H1 (cell line): Measurements from ENCODE around the gene RAPGEF5. TPM values are rescaled to one million over a fixed set of nuclear protein-coding genes. Genes with fewer than 3 reads are reported as not detected.

ENCODE experiments used
- CTCF ChIA-PET: fragments of 300-600 bp; sonication (Branson Sonifier 250); formaldehyde crosslinking; loops from one replicate; lab custom pipeline; 2021; ENCODE audit not compliant: partially characterized antibody; lab: Charles Lee
- POLR2A ChIA-PET: fragments of 300-600 bp; sonication (Branson Sonifier 250); formaldehyde crosslinking; loops from one replicate; lab custom pipeline; 2021; ENCODE audit warnings: inconsistent platforms; ENCODE audit not compliant: partially characterized antibody; lab: Charles Lee
- DNase-seq, 2 experiments: peaks; one replicate each; pipeline versions ENCODE4 v3.0.0 to v3.0.0-alpha.2; 2010 to 2022; ENCODE audit warnings: low spot score in 2 of 2, low read depth in 1 of 2, mixed read lengths in 1 of 2
- FAIRE-seq: peaks from 2 replicates; lab custom pipeline; 2011; peaks lifted over from hg19 to GRCh38; lab: Jason Lieb, UNC
- H2AFZ ChIP-seq: 2 replicates; pipeline ENCODE4 v1.8.1; 2012; ENCODE audit warnings: low read length, inconsistent platforms
- H2AK5ac ChIP-seq: 2 replicates; pipeline ENCODE4 v1.6.1; 2013; ENCODE audit warnings: low read depth, low read length
- H2BK120ac ChIP-seq: replicated peaks from 2 replicates; pipeline ENCODE3; 2013; ENCODE audit warnings: low read depth, low read length, inconsistent platforms
- H2BK12ac ChIP-seq: 2 replicates; pipeline ENCODE4 v1.6.1; 2013; ENCODE audit warnings: low read depth, low read length
- H2BK15ac ChIP-seq: 2 replicates; pipeline ENCODE4 v1.6.1; 2013; ENCODE audit warnings: low read length
- H2BK20ac ChIP-seq: 2 replicates; pipeline ENCODE4 v1.6.1; 2013; ENCODE audit warnings: low read length
- H2BK5ac ChIP-seq: 2 replicates; pipeline ENCODE4 v1.6.1; 2013; ENCODE audit warnings: low read depth, low read length
- H3K14ac ChIP-seq: 2 replicates; pipeline ENCODE4 v1.6.1; 2013; ENCODE audit warnings: inconsistent platforms; ENCODE audit not compliant: insufficient read length
- H3K18ac ChIP-seq: 2 replicates; pipeline ENCODE4 v1.6.1; 2013; ENCODE audit warnings: low read length; ENCODE audit errors: extremely low read depth
- H3K23ac ChIP-seq: 2 replicates; pipeline ENCODE4 v1.6.1; 2013; ENCODE audit warnings: inconsistent platforms; ENCODE audit not compliant: insufficient read length
- H3K23me2 ChIP-seq: 2 replicates; pipeline ENCODE4 v1.6.1; 2013; ENCODE audit warnings: low read depth, low read length
- H3K27ac ChIP-seq: 2 replicates; pipeline ENCODE4 v1.6.1; 2011; ENCODE audit warnings: low read depth, low read length, inconsistent platforms
- H3K27me3 ChIP-seq, 4 experiments: replicated peaks in 1 of 4; 1 replicate in 1 of 4; 2 replicates in 3 of 4; pipeline versions ENCODE4 v1.6.1 to v1.8.1; 2011 to 2013; ENCODE audit warnings: low read length in 3 of 4, mild to moderate bottlenecking in 3 of 4, inconsistent platforms in 2 of 4, mixed read lengths in 2 of 4, moderate library complexity in 1 of 4; ENCODE audit not compliant: control insufficient read depth in 3 of 4, insufficient read depth in 3 of 4; ENCODE audit errors: extremely low read depth in 1 of 4
- H3K36me3 ChIP-seq, 4 experiments: 2 replicates each; pipeline versions ENCODE4 v1.6.1 to v1.8.1; 2011 to 2013; ENCODE audit warnings: mild to moderate bottlenecking in 4 of 4, low read length in 3 of 4, moderate library complexity in 2 of 4, control low read depth in 1 of 4, inconsistent platforms in 1 of 4; ENCODE audit not compliant: insufficient read depth in 4 of 4, control insufficient read depth in 2 of 4
- H3K4ac ChIP-seq: replicated peaks from 2 replicates; pipeline ENCODE3; 2013; ENCODE audit warnings: low read length, low read depth, mixed read lengths, inconsistent platforms; ENCODE audit not compliant: insufficient read length
- H3K4me1 ChIP-seq, 4 experiments: replicated peaks in 1 of 4; 1 replicate in 1 of 4; 2 replicates in 3 of 4; pipeline versions ENCODE4 v1.6.1 to v1.8.1; 2011 to 2013; ENCODE audit warnings: low read length in 3 of 4, inconsistent platforms in 2 of 4, mixed read lengths in 1 of 4; ENCODE audit not compliant: insufficient read depth in 4 of 4, control insufficient read depth in 3 of 4
- H3K4me2 ChIP-seq, 2 experiments: 2 replicates each; pipeline versions ENCODE4 v1.6.1 to v1.8.1; 2011 to 2013; ENCODE audit warnings: low read depth in 2 of 2, low read length in 2 of 2, control low read depth in 1 of 2, inconsistent platforms in 1 of 2, mild to moderate bottlenecking in 1 of 2; ENCODE audit not compliant: insufficient read depth in 1 of 2
- H3K4me3 ChIP-seq, 4 experiments: fragments of 200-600, 300-600 bp in 1 of 4; sonication (generic), shearing (Covaris generic), sonication (Bioruptor Twin) in 1 of 4; 2 replicates each; pipeline versions ENCODE4 v1.5.1 to v1.8.1; 2011 to 2016; ENCODE audit warnings: low read length in 4 of 4, low read depth in 3 of 4, control low read depth in 2 of 4, inconsistent platforms in 2 of 4, mild to moderate bottlenecking in 2 of 4, mixed read lengths in 1 of 4, moderate library complexity in 1 of 4; ENCODE audit not compliant: insufficient read depth in 2 of 4; ENCODE audit errors: extremely low read depth in 1 of 4
- H3K56ac ChIP-seq: replicated peaks from 2 replicates; pipeline ENCODE3; 2013; ENCODE audit warnings: low read depth, mild to moderate bottlenecking, mixed read lengths, low read length, inconsistent platforms; ENCODE audit not compliant: insufficient read length
- H3K79me1 ChIP-seq: 2 replicates; pipeline ENCODE4 v1.6.1; 2013; ENCODE audit warnings: low read depth, low read length, control low read depth
- H3K79me2 ChIP-seq, 2 experiments: 2 replicates each; pipeline versions ENCODE4 v1.6.1 to v1.8.1; 2012 to 2013; ENCODE audit warnings: low read length in 2 of 2, mild to moderate bottlenecking in 2 of 2, inconsistent platforms in 1 of 2; ENCODE audit not compliant: insufficient read depth in 2 of 2, control insufficient read depth in 1 of 2
- H3K9ac ChIP-seq, 4 experiments: replicated peaks in 1 of 4; 1 replicate in 1 of 4; 2 replicates in 3 of 4; pipeline versions ENCODE4 v1.6.1 to v1.8.1; 2011 to 2013; ENCODE audit warnings: low read depth in 3 of 4, low read length in 3 of 4, control low read depth in 2 of 4, mild to moderate bottlenecking in 2 of 4, moderate library complexity in 2 of 4, inconsistent platforms in 1 of 4; ENCODE audit errors: extremely low read depth in 1 of 4
- H3K9me3 ChIP-seq, 2 experiments: 2 replicates each; pipeline versions ENCODE4 v1.6.1 to v1.8.1; 2012 to 2013; ENCODE audit warnings: mild to moderate bottlenecking in 2 of 2, moderate library complexity in 2 of 2, control low read depth in 1 of 2, inconsistent platforms in 1 of 2, low read depth in 1 of 2, low read length in 1 of 2, mixed read lengths in 1 of 2; ENCODE audit not compliant: insufficient read depth in 2 of 2
- H4K20me1 ChIP-seq, 2 experiments: replicated peaks in 1 of 2; 2 replicates each; pipeline versions ENCODE3 to v1.8.1; 2011 to 2013; ENCODE audit warnings: inconsistent platforms in 2 of 2, low read length in 2 of 2, mild to moderate bottlenecking in 1 of 2; ENCODE audit not compliant: insufficient read depth in 2 of 2, control insufficient read depth in 1 of 2
- H4K5ac ChIP-seq: 2 replicates; pipeline ENCODE4 v1.6.1; 2013; ENCODE audit warnings: low read length, low read depth, mixed read lengths, inconsistent platforms; ENCODE audit not compliant: insufficient read length
- H4K8ac ChIP-seq: 2 replicates; pipeline ENCODE4 v1.8.0; 2013; ENCODE audit warnings: mild to moderate bottlenecking, moderate library complexity, low read length, inconsistent platforms; ENCODE audit not compliant: insufficient read depth; ENCODE audit errors: extremely low read depth
- H4K91ac ChIP-seq: replicated peaks from 2 replicates; pipeline ENCODE3; 2013; ENCODE audit warnings: low read length, mixed read lengths, inconsistent platforms; ENCODE audit not compliant: insufficient read length
- EP300 ChIP-seq, 2 experiments: IDR thresholded peaks; 1 replicate in 1 of 2; 2 replicates in 1 of 2; pipeline ENCODE4 v1.6.1; 2011 to 2012; ENCODE audit warnings: low read depth in 2 of 2, low read length in 2 of 2, mild to moderate bottlenecking in 2 of 2, borderline replicate concordance in 1 of 2, inconsistent platforms in 1 of 2, moderate library complexity in 1 of 2
- JUN ChIP-seq: IDR thresholded peaks from 2 replicates; pipeline ENCODE4 v1.6.1; 2011; ENCODE audit warnings: low read depth, mild to moderate bottlenecking, improper control_type of control experiment, low read length
- KDM1A ChIP-seq: fragments of 200-600, 300-600 bp; sonication (generic); IDR thresholded peaks from 2 replicates; pipeline ENCODE4 v1.7.1; 2016; ENCODE audit warnings: mild to moderate bottlenecking, low read length, borderline replicate concordance
- KDM4A ChIP-seq: IDR thresholded peaks from one replicate; pipeline ENCODE4 v1.7.1; 2012; ENCODE audit warnings: low read depth, mild to moderate bottlenecking, moderate library complexity, low read length, inconsistent platforms; ENCODE audit not compliant: severe bottlenecking
- POU5F1 ChIP-seq: IDR thresholded peaks from 2 replicates; pipeline ENCODE4 v1.6.1; 2011; ENCODE audit warnings: low read depth, mild to moderate bottlenecking, low read length, moderate library complexity
- RBBP5 ChIP-seq: IDR thresholded peaks from 2 replicates; pipeline ENCODE4 v1.7.1; 2012; ENCODE audit warnings: low read depth, mild to moderate bottlenecking, inconsistent platforms, low read length, moderate library complexity, borderline replicate concordance
- SIX5 ChIP-seq: IDR thresholded peaks from 2 replicates; pipeline ENCODE4 v1.6.1; 2011; ENCODE audit warnings: mild to moderate bottlenecking, low read depth, low read length
- TAF7 ChIP-seq: optimal IDR thresholded peaks from 2 replicates; pipeline ENCODE3; 2011; ENCODE audit warnings: low read depth, mild to moderate bottlenecking, inconsistent platforms, low read length, moderate library complexity, borderline replicate concordance
- WGBS, 2 experiments: shearing (Covaris generic) in 1 of 2; methylation state at CpG; one replicate each; pipeline versions ENCODE4 v1.1.6 to v1.1.7; 2013 to 2015; ENCODE audit warnings: low lambda C conversion rate in 2 of 2, mixed read lengths in 2 of 2, inconsistent platforms in 1 of 2, low coverage in 1 of 2, missing lambda C conversion rate in 1 of 2; ENCODE audit not compliant: insufficient replicate concordance in 2 of 2, insufficient coverage in 1 of 2, insufficient read length in 1 of 2; ENCODE audit errors: extremely low coverage in 1 of 2, missing lambda C conversion rate in 1 of 2; 5-methylcytosine and 5-hydroxymethylcytosine counted together
- polyA plus RNA-seq, 7 experiments: library from polyadenylated mRNA; depleted of rRNA in 3 of 7; stranded (reverse) in 5 of 7; unstranded in 2 of 7; fragments of >200 nt in 5 of 7; fragments of 200-250 nt in 2 of 7; gene quantifications; 1 replicate in 5 of 7; 2 replicates in 1 of 7; 4 replicates in 1 of 7; pipeline versions ENCODE4 v1.2.1 to v1.2.3, GENCODE V29; 2011 to 2013; ENCODE audit warnings: missing spikeins in 2 of 7, mixed read lengths in 2 of 7
- total RNA-seq: library from RNA; stranded (reverse); fragmentation: NEBNext Ultra II Directional; extraction: Animal tissue kit (Norgen Biotek cat#: 25700); gene quantifications from 2 replicates; pipeline ENCODE4 v1.2.1, GENCODE V29; 2021

The RAPGEF5 gene
- total and polyA plus RNA-seq, 2 of the 8 experiments (the other 6 are each of a cell fraction or from before 2014, with no cell fraction given) = 4.4 to 22.9 TPM

GRCh38 chr7:22176791-22177412 lies 180.1 kb downstream of the RAPGEF5 start:
- Histone ChIP-seq H3K27me3 (no peaks in the 10 kb centered on the region), H2AFZ (no peak overlapping the region), H3K79me1 (no peaks in the 10 kb centered on the region; the same call in 1 of the 2 replicates), H3K79me2 (no peaks in the 10 kb centered on the region), H2BK12ac (no peak overlapping the region), H3K27ac (no peak overlapping the region), H3K4ac (no peak overlapping the region), H3K18ac (no peak overlapping the region), H3K36me3 (peaks cover 0 to 16% (median 0%) of the 10 kb centered on the region in 4 experiments; a peak in 2 of 8 replicates), H2BK120ac (no peak overlapping the region), H3K23ac (no peak overlapping the region), H3K4me2 (no peak overlapping the region), H3K4me3 (no peak overlapping the region), H4K5ac (no peak overlapping the region), H4K20me1 (no peaks in the 10 kb centered on the region), H3K14ac (no peak overlapping the region), H2BK15ac (no peak overlapping the region), H2BK5ac (no peak overlapping the region), H4K8ac (no peak overlapping the region), H2BK20ac (no peak overlapping the region), H3K23me2 (no peaks in the 10 kb centered on the region), H3K9me3 (0 out of 4 replicates have a peak, but pooled peaks cover 0 to 5% of the 10 kb centered on the region in 2 experiments), H2AK5ac (no peak overlapping the region), H4K91ac (no peak overlapping the region), H3K9ac (no peak overlapping the region), H3K4me1 (peaks cover 0 to 5% (median 0%) of the 10 kb centered on the region in 4 experiments; a peak in 1 of 7 replicates), H3K56ac (no peak overlapping the region)
- 93% methylated on average over 3 of the region's 3 CpGs; no CpG with 5 or more reads in 1 of the 2 experiments for WGBS, 2 experiments
- ChIA-PET POLR2A (no interaction called here), CTCF (interaction anchor here (0.9 kb wide), 1 partner anchor 22 kb away, joined by 3 read pairs; no protein-coding TSS in a partner anchor)
- DNase-seq (no peak), FAIRE-seq (no peak)
- TF ChIP-seq RBBP5 (no peak), JUN (no peak), SIX5 (no peak), KDM4A (no peak), POU5F1 (no peak), TAF7 (no peak), KDM1A (no peak), EP300 (IDR thresholded peaks at IDR 0.05; ENCODE audit: borderline replicate concordance in 1 of 2, low read depth in 2 of 2, low read length in 2 of 2) (no peak)
